Amniotic stem cell (primary cell): ENCODE data around the gene TMCO2.
"Not testable (repeated sequence)": the region's sequence is repeated elsewhere in the genome, so short reads cannot be mapped to it uniquely, and the experiment has no call there.

Source experiments
- DNase-seq: peaks from one replicate; lab custom pipeline; 2025; lab: John Stamatoyannopoulos, UW

TMCO2 gene

GRCh38 chr1:40247655-40248054 lies at the start of gene TMCO2:
TMCO2 (plus strand) TSS chr1:40247937; CDS start chr1:40247994, 57 bp downstream.
- DNase-seq: no peak

GRCh38 chr1:40199126-40199525 lies 48.6 kb upstream of the TMCO2 start:
- DNase-seq: no peak

GRCh38 chr1:40204856-40205255 lies 42.9 kb upstream of the TMCO2 start:
- no peak for DNase-seq

DNA sequence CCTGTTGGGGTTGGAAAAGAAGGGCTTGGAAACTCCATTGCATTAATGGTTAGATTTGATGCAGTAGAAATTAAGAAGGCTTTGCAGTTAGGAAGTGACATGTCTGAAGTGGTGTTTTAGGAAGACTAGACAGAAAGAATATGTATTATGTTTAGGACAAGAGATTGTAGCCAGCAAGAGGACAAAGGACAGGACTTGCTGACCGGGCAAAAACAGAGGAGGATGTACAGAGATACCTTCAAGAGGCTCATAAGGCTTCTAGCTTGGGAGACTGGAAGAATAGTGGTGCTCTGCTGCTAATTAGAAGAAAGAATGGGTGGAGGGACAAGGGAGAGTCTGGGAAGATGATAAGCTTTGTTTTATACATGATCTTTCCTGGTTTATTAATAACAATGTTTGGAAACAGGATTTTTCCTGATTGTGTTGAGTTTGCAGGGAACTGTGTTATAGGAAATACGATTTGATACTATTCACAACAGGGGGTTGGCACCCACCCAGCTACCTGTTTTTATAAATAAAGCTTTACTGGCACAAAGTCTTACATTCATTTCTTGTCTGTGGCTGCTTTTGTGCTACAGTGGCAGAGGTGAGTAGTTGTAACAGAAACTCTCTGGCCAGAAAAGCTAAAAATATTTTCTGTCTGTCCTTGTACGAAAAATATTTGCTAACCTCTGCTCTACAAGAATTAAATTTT lies 37.1 kb upstream of the TMCO2 start:
- no peak for DNase-seq

- DNase-seq: no peak
These were observed 29.4 kb upstream of the TMCO2 start for GRCh38 chr1:40218333-40218732.

- DNase-seq: not testable (repeated sequence)
These were observed 26.2 kb upstream of the TMCO2 start for GRCh38 chr1:40221471-40221905.

DNA sequence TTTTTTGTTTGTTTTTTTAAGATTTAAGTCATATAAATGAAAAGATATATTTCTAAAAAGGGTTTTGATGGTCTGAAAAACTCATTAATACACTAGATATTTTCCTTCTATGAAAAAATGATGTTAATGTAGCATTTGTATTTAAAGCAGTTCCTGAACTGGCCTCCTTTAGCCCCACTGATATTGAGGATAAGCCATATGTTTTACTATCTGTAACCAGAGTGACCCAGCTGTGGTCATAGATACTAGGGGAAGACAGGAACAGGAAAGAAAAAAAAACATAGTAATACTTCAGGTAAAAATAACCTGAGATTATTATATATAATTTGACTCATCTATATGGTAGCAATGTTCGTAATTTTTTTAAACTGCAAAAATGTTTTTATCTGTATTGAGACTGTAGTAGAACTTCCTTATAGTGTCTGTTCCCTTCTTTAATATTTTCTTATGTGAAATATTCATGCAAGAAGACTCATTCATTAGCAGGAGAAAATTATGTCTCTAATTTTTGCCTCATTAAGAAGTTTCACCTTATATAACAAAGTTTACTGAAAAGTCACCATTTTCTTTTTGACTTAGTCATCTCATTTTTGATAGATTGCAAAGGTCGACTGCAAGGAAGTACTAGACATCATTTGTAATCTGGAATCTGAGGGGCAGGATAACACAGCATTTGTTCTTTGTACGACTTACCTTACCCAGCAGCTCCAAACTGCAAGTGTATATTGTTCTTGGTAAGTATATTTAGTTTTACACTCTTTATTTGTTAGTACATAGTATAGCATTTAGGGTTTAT lies 25.6 kb upstream of the TMCO2 start:
- no peak for DNase-seq

GRCh38 chr1:40224040-40224439 lies 23.7 kb upstream of the TMCO2 start:
- DNase-seq: no peak

DNA sequence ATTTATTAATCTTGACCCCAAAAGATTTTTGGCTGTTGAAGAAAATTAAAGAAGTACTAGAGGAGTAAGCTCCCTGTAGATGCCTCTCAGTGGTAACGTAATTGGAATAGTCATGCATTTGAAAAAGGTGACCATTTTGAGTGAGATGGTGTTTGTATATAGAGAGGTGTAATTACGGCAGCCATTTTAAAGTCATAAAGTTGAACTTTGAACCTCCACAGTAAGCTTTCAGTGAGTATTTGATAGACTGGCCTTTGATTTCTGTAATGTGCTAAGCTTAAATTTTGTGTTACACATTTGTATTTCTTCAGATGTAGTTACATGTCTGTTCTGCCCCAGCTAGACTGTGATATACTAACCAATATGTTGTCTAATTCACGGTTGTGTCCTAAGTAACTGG lies 21.5 kb upstream of the TMCO2 start:
- no peak for DNase-seq

GRCh38 chr1:40232444-40232843 lies 15.3 kb upstream of the TMCO2 start:
- DNase-seq: no peak

DNA sequence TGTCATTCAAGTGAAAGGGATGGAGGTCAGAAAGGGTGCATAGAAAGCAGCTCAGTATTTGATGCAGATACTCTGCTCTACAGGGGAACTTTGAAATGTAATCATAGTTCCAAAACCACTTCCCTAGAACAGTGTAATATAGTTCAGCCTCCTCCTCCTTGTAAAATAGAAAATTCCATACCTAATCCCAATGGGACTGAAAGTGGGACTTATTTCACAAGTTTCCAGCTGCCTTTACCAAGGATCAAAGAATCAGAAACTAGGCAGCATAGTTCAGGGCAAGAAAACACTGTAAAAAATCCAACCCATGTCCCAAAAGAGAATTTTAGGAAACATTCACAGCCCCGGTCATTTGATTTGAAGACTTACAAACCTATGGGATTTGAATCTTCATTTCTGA lies 8.1 kb upstream of the TMCO2 start:
- no peak for DNase-seq

DNA sequence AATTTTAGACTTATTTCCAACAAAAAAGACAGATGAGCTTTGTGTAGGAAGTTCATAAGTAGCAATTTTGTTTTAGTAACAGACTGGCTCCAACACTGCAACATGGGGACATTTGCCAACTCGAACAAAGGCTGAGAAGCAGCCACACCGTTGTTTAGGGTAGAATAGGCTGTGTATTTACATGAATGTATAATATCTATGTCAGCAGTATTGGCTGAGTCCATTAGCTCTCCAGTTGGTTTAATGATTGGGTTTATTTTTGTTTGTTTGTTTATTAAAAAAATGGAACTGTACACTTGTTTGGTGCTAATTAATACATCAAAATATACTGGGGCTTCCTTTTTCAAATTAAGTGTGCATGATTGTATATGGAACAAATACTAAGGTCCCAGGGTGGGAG lies 7.3 kb upstream of the TMCO2 start:
- DNase-seq: no peak

GRCh38 chr1:40241362-40241761 lies 6.4 kb upstream of the TMCO2 start:
- DNase-seq: no peak

DNA sequence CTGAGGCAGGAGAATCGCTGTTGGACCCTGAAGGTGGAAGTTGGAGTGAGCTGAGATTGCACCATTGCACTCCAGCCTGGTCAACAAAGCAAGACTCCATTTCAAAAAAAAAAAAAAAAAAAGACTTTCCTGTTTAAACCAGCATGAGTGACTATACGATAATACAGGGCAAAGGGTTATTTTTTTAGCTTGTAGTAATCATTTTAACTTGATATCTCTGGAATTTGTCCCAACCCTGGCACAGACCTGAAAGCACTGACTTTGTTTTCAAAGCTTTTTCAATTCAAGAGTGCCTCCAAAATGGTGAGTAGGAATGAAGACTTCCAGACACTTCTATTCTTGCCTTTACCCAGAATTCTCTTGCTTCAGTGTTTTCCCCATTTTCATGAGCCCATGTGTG lies 4.4 kb upstream of the TMCO2 start:
- DNase-seq: no peak

- DNase-seq: no peak
These were observed 3.5 kb upstream of the TMCO2 start for GRCh38 chr1:40244138-40244744.

- no peak for DNase-seq
These were observed 2.1 kb upstream of the TMCO2 start for GRCh38 chr1:40245686-40246085.

GRCh38 chr1:40248412-40248811 lies 675 bp downstream of the TMCO2 start:
- DNase-seq: no peak

DNA sequence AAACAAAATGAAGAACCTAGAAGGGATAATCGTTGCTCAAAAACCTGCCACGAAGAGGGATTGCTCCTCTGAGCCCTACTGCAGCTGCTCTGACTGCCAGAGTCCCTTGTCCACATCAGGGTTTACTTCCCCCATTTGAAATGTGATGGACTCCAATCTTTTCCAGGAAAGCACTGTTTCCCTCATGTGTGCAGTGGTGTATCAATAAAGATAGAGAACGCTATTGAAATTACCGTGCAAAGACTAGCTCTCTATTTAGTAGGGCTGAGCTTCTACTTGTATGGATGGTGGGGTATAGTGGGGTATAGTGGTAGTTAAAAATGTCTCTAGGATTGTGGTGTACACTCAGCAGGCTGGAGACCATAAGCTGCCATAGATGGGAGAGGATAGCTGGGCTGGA lies 3.7 kb downstream of the TMCO2 start:
- DNase-seq: no peak

GRCh38 chr1:40252601-40253000 lies 4.9 kb downstream of the TMCO2 start:
- no peak for DNase-seq

DNA sequence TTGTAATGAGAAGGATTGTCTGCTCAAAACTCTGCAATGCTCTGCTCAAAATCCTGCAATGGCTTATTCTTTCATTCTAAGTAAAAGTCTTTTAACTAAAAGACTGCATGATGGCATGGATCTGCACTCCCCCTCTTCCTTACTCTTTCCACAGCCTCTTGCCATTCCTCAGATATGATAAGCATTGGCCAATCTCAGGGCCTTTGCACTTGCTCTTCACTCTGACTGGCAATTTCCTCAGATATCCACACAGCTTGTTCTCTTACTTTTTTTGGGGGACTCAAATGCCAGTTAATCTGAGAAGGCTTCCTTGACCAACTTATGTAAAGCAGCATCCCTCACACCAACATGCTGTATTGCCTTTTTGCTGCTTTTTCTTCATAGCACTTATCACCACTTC lies 7.5 kb downstream of the TMCO2 start:
- DNase-seq: no peak

DNA sequence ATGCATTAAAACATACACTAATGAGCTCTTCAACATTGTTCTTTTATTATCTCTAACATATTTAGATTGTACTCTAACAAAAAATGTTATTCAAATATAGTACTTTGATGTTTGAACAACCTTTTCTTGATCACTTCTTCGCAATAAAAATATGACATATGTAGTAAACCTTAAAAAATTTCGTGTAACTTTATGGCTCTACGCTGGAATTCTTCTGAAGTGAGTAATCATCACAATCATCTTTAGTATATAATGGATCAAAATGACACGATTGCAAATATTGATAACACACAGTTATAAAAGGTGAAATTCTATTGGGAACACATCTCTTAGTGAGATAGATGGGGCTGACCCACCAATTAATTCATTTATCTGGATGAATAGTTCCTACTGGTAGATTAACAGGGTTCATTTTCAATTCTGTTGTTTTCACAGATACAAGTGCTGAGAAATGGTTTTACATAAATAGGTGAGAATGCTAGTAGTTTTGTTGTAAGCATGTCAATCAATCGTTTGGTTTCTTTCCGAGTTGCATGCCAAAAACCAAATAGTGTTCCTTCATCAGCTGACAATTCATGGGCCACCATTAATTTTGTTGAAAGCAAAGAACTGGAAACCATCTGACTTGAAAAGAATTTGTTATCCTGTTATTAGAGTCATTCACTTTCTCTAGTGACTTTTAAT lies 8.8 kb downstream of the TMCO2 start:
- no peak for DNase-seq

DNA sequence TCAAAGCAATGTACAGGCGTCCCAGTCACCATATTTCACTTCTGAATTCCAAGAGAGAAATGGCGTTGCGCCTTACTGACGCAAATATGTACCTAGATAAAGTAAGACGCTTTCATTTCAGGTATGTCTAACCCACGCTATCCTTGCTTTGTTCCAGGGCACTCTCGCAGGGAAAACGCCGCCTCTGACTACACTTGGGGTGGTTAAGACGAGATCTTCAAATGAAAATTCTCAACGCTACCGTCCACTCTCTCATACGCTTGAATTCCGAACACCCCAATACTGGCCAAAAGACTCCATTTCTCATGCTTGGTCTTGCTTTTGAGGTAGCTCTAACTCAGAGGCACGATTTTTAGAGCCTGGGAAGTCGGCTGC lies 9.6 kb downstream of the TMCO2 start:
- DNase-seq: peak; percentile 31
